NCI-H446 (cell line): ENCODE results near the gene CD36.
"Not testable (repeated sequence)": the region's sequence is repeated elsewhere in the genome, so short reads cannot be mapped to it uniquely, and the experiment has no call there.

Experiments
- DNase-seq, 2 experiments: peaks; one replicate each; lab custom pipeline; 2025; lab: John Stamatoyannopoulos, UW

The CD36 gene

GRCh38 chr7:80653244-80653643 lies 14.8 kb downstream of the CD36 start:
- DNase-seq: no peak

DNA sequence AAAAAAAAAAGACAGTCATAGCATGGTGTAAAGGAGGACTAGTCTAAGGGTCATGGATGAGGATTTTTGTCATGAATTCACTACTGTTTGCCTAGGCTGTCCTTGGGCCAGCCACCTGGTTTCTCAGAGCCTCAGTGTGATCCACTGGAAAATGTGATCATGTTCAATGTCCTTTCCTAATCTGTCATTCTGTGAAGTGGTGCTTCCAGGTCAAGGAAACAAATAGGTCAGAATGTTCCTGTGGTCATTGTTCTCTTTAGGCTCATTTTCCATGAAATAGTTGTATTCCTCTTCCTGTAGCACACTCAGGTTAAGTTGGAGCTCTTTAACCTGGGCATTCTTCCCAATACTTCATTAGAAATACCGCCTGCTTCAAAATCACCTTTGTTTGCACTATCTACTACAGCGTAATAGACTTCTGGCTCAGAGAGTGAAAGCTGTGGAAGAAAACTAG lies 16.5 kb downstream of the CD36 start:
- no peak for DNase-seq

DNA sequence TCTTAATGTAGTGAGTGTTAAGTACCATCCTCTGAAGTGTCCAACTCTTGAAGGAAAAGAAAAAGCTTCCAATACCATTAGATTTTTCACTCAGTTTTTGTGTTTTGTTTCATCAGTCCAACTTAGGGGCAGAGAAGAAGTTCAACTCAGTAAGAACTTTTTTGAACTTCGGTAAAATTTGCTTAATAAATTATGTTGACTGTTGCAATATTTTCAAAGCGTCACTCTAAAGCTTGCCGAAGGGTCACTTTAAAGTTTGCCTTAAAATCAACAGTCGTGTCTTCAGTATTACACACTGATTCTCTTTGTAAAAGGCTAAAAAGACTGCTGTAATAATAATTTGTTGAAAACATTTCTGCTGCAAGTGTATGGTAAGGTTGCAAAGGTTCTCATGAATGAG lies 17.6 kb downstream of the CD36 start:
- DNase-seq: no peak

- DNase-seq: peak; percentile 0 to 22
Observed at GRCh38 chr7:80659120-80660055, 20.9 kb downstream of the CD36 start.

GRCh38 chr7:80660939-80661338 lies 22.5 kb downstream of the CD36 start:
- DNase-seq: no peak

GRCh38 chr7:80661729-80662128 lies 23.3 kb downstream of the CD36 start:
- DNase-seq: no peak

- DNase-seq: no peak
Observed at GRCh38 chr7:80662252-80662651, 23.8 kb downstream of the CD36 start.

DNA sequence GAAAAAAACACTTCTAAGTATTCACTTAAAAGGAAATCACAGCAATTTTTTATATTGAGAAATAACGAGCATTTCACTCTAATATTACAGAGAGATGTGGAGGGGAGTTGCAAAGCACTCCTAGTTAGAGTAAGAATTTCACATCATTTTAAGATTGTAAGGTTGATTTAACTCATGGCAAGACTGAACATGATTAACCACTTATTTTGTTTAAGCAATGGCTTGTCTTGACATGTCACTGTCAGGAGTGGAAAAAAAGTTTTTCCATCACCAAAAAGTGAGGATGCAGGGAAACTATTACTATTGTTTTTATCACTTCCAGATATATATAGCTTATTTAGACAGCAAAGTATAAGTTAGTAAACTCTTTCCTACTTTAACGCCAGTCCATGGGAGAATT lies 27.1 kb downstream of the CD36 start:
- no peak for DNase-seq

GRCh38 chr7:80666376-80666775 lies 27.9 kb downstream of the CD36 start:
- no peak for DNase-seq

DNA sequence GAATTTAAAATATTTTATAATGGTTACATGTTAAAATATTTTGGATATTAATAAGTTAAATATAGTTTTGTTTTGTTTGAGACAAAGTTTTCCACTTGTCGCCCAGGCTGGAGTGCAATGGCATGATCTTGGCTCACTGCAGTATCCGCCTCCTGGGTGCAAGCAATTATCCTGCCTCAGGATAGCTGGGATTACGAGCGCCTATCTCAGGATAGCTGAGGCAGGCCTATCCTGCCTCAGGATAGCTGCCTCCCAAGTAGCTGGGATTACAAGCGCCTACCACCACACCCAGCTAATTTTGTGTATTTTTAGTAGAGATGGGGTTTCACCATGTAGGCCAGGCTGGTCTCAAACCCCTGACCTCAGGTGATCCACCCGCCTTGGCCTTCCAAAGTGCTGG lies 30.9 kb downstream of the CD36 start:
- DNase-seq: not testable (repeated sequence)

DNA sequence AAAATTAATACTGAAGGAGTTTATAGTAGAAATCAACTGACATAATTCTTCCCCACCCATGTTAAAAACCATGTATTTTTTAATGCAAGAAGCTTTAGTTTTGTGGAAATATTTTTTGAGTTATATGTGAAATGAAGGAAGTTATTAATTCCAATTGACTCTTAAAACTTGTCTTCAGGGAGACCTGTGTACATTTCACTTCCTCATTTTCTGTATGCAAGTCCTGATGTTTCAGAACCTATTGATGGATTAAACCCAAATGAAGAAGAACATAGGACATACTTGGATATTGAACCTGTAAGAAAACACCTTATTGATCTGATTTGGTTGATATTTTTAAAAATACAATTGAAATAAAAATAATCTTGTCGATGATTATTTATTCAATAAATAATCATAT lies 33.3 kb downstream of the CD36 start:
- DNase-seq: no peak

DNA sequence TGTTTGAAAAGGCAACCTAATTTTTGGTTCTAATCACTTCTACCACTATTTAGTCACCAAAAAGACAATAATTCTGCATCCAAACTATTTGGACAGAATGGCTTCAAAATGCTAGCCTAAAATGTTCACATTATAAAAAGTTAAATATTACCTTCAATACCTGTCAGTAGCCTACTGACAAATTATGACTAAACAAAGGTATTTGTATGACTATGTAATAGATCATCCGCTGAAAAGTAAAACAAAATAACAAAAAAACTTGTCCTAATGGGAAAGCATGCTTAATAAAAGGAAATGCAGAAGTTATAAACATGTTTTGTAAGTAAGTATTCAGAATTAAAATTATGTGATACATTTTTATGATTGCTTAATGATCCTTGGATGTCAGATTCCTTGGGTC lies 36.6 kb downstream of the CD36 start:
- DNase-seq: no peak

DNA sequence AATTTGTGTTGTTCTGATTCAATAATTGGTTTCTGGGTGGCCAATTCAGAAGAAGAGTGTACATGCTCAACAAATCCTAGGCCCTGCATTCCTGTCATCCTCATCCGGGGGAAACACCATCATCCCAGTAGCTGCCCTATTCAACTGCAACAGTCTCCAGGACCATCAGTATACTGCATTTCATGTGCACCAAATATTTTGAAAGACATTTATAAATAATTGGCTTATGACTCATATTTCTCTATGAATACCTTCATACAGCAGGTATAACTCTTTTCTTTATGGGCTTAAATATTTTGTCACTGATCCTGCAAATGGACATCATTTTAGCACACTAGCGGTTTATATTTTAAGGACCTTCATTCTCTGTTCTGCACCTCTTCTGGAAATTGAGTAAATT lies 38.0 kb downstream of the CD36 start:
- DNase-seq: no peak

GRCh38 chr7:80677629-80678028 lies 39.2 kb downstream of the CD36 start:
- no peak for DNase-seq

- DNase-seq: no peak
Observed at GRCh38 chr7:80678707-80679106, 40.3 kb downstream of the CD36 start.

GRCh38 chr7:80679921-80680907 lies 41.8 kb downstream of the CD36 start:
- no peak for DNase-seq

- peak in 1 of 2 experiments; percentile 8 for DNase-seq
Observed at GRCh38 chr7:80681272-80681885, 42.9 kb downstream of the CD36 start.

- no peak for DNase-seq
Observed at GRCh38 chr7:80682744-80683143, 44.3 kb downstream of the CD36 start.

GRCh38 chr7:80686576-80686975 lies 48.1 kb downstream of the CD36 start:
- DNase-seq: no peak

DNA sequence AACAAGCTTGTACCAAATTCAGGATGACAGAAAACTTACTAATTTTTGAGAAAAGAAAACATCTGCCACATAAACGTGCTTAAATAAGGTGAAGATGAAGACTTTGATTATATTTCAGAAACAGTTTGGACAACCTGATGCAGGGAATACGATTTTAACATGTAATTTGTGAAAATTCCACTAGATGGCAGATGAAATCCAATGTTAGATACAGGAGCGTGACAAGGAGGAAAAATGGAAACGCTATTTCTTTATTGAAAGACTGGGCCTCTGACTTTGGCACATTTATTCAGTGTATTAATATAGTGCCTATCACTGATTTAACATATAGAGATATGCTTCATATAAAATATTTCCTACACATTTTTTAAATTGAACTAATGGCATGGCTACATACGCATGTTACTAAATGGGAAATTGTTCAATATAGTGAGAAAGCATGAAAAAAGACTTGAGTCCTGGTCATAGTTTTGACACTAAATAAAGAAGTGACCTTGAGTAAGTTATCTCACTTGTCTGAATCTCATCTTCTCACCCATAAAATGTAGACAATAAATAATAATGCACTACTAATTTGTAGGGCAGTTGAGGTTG lies 60.7 kb downstream of the CD36 start:
- DNase-seq: peak; percentile 69 to 73

- peak in 1 of 2 experiments; percentile 1 for DNase-seq
Observed at GRCh38 chr7:80699721-80700256, 61.3 kb downstream of the CD36 start.
